Measurements from ENCODE around the gene HES2. TPM values are rescaled to one million over a fixed set of nuclear protein-coding genes. Genes with fewer than 3 reads are reported as not detected.
"Not testable (repeated sequence)": the region's sequence is repeated elsewhere in the genome, so short reads cannot be mapped to it uniquely, and the experiment has no call there.

HES2 gene
- total and polyA plus RNA-seq, 12 donors = 0.04 to 0.18 (median 0.10) TPM; not detected in 7

DNA sequence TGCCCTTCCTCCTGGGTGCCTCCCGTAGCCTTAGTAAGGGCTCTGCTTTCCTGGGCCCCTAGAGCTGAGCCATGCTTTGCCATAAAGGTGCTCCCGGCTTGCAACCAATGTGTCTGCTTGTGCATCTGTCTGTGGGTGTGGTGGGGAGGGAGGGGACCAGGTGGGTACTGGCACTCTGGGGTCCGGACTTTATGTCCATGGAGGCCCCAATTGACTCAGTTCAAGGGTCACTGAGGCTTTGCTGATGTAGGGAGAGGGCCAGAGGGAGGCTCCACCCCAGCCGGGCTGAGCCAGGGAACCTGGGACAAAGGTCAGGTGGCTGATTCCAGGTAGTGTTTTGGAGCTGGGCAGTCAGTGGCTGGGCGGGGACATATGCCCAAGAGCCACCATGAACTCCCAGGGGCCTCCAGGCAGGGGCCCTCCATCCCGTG lies 31.2 kb upstream of the HES2 start:
- H3K4me3 ChIP-seq = no peak overlapping the region
- H3K9me3 ChIP-seq (replicated peaks in 1 of 3) = no peaks in the 10 kb centered on the region
- TF ChIP-seq, protein P1, sequence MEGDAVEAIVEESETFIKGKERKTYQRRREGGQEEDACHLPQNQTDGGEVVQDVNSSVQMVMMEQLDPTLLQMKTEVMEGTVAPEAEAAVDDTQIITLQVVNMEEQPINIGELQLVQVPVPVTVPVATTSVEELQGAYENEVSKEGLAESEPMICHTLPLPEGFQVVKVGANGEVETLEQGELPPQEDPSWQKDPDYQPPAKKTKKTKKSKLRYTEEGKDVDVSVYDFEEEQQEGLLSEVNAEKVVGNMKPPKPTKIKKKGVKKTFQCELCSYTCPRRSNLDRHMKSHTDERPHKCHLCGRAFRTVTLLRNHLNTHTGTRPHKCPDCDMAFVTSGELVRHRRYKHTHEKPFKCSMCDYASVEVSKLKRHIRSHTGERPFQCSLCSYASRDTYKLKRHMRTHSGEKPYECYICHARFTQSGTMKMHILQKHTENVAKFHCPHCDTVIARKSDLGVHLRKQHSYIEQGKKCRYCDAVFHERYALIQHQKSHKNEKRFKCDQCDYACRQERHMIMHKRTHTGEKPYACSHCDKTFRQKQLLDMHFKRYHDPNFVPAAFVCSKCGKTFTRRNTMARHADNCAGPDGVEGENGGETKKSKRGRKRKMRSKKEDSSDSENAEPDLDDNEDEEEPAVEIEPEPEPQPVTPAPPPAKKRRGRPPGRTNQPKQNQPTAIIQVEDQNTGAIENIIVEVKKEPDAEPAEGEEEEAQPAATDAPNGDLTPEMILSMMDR (IDR thresholded peaks at IDR 0.05) = no peak
- TF ChIP-seq POLR2A (IDR thresholded peaks at IDR 0.05) = no peak
- no peaks in the 10 kb centered on the region for H3K36me3 ChIP-seq (replicated peaks in 1 of 2)
- no peak for DNase-seq
- no peaks in the 10 kb centered on the region for H3K4me1 ChIP-seq (replicated peaks in 1 of 2)
- H3K27me3 ChIP-seq = peaks cover 72% of the 10 kb centered on the region
- intact Hi-C loops (cut with DNase I) = no loop called here
- 56 to 76% (median 62%) methylated on average over 3 to 6 of the region's 6 CpGs for WGBS, 4 donors
- no peak overlapping the region for H3K27ac ChIP-seq

DNA sequence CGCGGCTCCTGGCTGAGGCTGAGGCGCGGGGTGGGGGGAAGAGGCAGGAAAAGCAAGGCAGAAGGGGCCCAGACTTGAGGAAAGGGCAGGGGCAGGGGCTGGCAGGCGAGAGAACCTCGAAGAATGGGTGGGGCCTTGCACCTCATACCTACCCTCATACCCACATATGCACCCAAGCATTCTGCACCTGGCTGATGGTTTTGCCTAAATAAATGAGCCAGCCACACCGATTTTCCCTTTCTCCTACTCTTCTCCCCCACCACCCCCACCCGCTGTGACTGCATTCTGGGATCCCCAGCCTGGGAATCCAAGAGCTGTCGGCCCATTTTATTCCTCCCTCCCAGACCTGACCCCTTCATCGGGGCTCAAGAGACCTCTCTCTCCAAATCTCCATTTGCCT lies 30.8 kb upstream of the HES2 start:
- H3K27ac ChIP-seq; H3K36me3 ChIP-seq (replicated peaks in 1 of 2); DNase-seq; H3K9me3 ChIP-seq (replicated peaks in 1 of 3); H3K4me1 ChIP-seq (replicated peaks in 1 of 2); intact Hi-C loops (cut with DNase I); H3K4me3 ChIP-seq: not testable (repeated sequence)
- whole genome bisulfite sequencing, 4 donors = 40 to 54% (median 45%) methylated on average over 10 of the region's 10 CpGs
- H3K27me3 ChIP-seq = peaks cover 68% of the 10 kb centered on the region

DNA sequence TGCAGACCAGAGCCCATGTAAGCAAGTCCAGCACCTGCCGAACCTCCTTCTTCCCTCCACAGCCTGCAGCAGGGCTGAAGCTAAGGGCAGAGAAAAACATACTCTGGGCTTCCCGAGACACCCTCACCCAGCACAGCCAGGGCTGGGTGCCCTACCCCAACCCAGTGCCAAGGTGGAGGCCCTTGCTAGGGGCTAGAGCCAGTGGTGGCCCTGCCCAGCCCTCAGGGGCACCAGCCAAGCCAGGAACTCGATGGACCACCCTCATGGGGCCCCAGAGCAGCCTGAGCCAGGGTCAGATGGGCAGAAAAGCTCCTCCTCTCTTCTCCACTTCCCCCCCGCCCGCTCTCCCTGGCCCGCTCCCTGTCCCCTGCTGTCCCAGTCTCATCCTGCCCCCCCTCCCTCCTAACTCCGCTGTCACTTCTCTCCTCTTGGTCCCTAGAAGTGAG lies 30.3 kb upstream of the HES2 start:
- no peak for DNase-seq
- Histone ChIP-seq H3K4me1 (replicated peaks in 1 of 2) (no peaks in the 10 kb centered on the region), H3K27me3 (peaks cover 64% of the 10 kb centered on the region), H3K4me3 (no peak overlapping the region), H3K36me3 (replicated peaks in 1 of 2) (no peaks in the 10 kb centered on the region), H3K27ac (no peak overlapping the region), H3K9me3 (replicated peaks in 1 of 3) (no peaks in the 10 kb centered on the region)
- TF ChIP-seq POLR2A (IDR thresholded peaks at IDR 0.05) = no peak
- TF ChIP-seq, protein P1 (IDR thresholded peaks at IDR 0.05) = no peak
- intact Hi-C loops (cut with DNase I) = no loop called here
- 32 to 45% (median 33%) methylated on average over 6 to 7 of the region's 7 CpGs for WGBS, 4 donors

DNA sequence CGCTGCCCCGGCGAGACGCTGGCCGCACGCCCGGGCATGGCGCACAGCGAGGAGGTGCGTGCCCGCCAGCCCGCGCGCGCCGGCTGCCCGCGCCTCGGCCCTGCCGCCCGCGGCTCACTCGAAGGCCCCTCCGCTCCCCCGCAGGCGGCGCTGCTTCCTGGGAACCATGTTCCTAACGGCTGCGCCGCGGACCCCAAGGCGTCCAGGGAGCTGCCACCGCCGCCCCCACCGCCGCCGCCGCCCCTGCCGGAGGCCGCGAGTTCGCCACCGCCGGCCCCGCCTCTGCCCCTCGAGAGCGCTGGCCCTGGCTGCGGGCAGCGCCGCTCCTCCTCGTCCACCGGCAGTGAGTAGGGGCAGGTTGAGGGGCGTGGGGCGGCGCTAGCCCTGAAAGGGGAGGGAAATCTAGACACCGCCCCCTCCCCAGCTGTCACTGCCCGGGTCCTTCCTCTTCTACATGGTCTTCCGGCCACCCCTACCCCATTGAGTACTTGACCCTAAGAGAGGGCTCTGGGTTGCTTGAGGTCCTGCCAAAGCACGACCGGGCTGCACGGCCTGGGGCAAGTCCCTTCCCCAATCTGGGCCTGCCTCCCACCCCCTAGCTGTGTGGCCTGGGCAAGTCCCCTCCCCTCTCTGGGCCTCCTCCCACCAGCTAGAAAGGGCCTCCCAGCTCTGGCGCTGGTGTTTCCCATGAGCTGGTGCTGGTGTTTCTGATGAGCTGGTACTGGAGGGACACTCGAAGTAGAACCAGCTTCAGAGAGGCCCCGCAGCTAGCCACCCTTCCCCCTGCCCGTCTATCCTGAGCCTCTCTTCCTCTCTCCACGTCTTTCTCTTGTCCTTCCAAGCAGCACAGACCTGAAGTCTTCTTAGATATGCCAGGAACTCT lies 29.3 kb upstream of the HES2 start:
- intact Hi-C loops (cut with DNase I) = no loop called here
- no peak overlapping the region for H3K27ac ChIP-seq
- peaks cover 55% of the 10 kb centered on the region for H3K27me3 ChIP-seq
- no peak overlapping the region for H3K4me3 ChIP-seq
- no peaks in the 10 kb centered on the region for H3K4me1 ChIP-seq (replicated peaks in 1 of 2)
- 5 to 12% (median 9%) methylated on average over 27 to 65 of the region's 66 CpGs for WGBS, 4 donors
- H3K36me3 ChIP-seq (replicated peaks in 1 of 2) = no peaks in the 10 kb centered on the region
- DNase-seq = peak in 4 of 7 donors; percentile 39 to 72 (median 47)
- no peaks in the 10 kb centered on the region for H3K9me3 ChIP-seq (replicated peaks in 1 of 3)
- no peak for TF ChIP-seq POLR2A (IDR thresholded peaks at IDR 0.05)
- TF ChIP-seq, protein P1 (IDR thresholded peaks at IDR 0.05) = peak in 1 of 6 experiments; percentile 4

Measured in adrenal gland (tissue), 12 donors.